Melanocyte of skin (primary cell): ENCODE data around the gene MX1. TPM values are rescaled to one million over a fixed set of nuclear protein-coding genes. Genes with fewer than 3 reads are reported as not detected.

Experiments
- total RNA-seq, 2 donors: library from RNA; depleted of rRNA; stranded (reverse); fragments of >200 nt; gene quantifications; 2 replicates each; pipeline ENCODE4 v1.2.3, GENCODE V29; 2012

Gene MX1, protein sequence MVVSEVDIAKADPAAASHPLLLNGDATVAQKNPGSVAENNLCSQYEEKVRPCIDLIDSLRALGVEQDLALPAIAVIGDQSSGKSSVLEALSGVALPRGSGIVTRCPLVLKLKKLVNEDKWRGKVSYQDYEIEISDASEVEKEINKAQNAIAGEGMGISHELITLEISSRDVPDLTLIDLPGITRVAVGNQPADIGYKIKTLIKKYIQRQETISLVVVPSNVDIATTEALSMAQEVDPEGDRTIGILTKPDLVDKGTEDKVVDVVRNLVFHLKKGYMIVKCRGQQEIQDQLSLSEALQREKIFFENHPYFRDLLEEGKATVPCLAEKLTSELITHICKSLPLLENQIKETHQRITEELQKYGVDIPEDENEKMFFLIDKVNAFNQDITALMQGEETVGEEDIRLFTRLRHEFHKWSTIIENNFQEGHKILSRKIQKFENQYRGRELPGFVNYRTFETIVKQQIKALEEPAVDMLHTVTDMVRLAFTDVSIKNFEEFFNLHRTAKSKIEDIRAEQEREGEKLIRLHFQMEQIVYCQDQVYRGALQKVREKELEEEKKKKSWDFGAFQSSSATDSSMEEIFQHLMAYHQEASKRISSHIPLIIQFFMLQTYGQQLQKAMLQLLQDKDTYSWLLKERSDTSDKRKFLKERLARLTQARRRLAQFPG
- 1,000 to 10,000 TPM; 1,579 to 1,825 TPM for total RNA-seq

DNA sequence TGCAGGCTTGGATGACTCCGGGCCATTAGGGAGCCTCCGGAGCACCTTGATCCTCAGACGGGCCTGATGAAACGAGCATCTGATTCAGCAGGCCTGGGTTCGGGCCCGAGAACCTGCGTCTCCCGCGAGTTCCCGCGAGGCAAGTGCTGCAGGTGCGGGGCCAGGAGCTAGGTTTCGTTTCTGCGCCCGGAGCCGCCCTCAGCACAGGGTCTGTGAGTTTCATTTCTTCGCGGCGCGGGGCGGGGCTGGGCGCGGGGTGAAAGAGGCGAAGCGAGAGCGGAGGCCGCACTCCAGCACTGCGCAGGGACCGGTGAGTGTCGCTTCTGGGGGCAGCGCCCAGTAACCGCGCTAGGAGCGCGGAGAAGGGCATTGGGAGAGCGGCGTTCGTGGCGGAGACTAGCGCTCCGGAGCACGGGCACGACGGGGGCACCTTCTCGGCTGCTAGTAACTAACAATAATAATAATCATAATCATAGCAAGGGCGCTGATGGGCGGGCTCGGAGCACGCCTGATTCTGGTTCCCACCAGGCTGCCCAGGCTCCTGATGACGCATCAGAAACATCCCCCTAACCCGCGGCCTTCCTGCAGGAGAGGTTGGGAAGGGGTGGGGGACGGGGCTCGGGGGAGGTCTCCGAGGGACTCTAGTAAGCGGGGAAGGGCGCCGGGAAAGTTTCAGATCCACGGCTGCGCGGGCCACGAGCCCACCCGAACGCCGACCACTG, at the start of gene MX1:
Gene MX1, plus strand, starts transcription at position 286 of the 722 bp plus-strand sequence. CDS start 5,832 bp downstream, outside the sequence.

DNA sequence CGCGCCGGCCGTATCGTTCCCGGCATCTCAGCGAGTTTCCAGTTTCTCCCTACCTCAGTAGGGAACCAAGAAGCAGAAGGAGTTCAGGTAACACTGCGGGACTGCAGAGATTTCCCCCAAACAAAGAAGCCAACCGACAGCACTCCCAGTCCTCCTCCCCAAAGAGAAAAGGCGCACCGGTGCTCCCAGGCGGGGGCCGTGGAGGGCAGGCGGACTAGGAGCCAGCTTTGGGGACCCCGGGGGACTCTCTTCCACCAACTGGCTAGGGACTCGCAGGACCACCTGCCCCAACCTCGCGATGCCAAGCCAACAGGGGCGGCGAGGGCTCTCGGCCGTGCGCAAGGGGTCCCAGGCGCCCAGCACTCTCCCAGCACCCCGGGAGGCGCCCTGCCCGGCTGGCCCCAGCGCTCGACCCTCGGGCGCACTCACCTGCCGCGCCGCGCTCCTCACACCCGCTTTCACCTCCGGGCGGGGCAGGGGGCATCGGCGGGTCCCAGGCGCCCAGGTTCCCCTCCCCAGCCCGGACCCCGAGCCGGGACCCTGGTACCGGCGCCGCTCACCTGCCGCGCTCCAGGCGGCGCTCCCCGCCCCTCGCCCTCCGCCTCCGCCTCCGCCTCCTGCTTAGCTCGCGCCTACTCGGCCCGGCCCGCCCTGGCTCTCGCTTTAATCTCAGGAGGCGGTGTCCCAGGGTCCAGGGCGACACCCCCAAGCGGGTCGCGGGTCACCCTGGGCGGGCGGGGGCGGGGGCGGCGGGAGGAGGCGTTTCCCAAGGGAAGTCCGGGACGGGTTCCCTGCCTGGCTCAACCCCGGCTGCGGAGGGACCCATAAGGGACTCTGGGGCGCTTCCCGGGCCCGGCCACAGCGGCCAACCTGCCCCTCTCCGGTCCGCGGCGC, 81.7 kb downstream of the MX1 start, which contains the start of gene TMPRSS2:
Gene TMPRSS2, minus strand, starts transcription at position 638 of the 894 bp plus-strand sequence. CDS start 10,025 bp downstream, outside the sequence.

Other genes starting within 250 kb of the MX1 start
- gene FAM3B, start 109.4 kb upstream of the MX1 start, total RNA-seq = not detected
- 100 to 1,000 TPM; 182 to 303 TPM for gene MX2, start 64.2 kb upstream of the MX1 start, total RNA-seq
- under 1 TPM in 1 of 2 donors, not detected in 1; 0.34 TPM for gene TMPRSS2, start 81.9 kb downstream of the MX1 start, total RNA-seq